IMR-90 (cell line): ENCODE results near the gene PRL. TPM values are rescaled to one million over a fixed set of nuclear protein-coding genes. Genes with fewer than 3 reads are reported as not detected.

ENCODE experiments used
- ATAC-seq: fragments of 200-7000 bp; cut with Tn5 transposase; 2 replicates; pipeline ENCODE4 v1.9.1; 2020; ENCODE audit warnings: low read depth, mild to moderate bottlenecking, moderate library complexity
- BruUV-seq: library from RNA; stranded (reverse); fragments of 400-500 nt; replicated peaks from 2 replicates; lab custom pipeline; 2021; lab: Mats Ljungman, UMichigan
- CTCF ChIA-PET: fragments of 300-600 bp; formaldehyde crosslinking; extraction: SDS; loops from one replicate; lab custom pipeline; 2021; ENCODE audit warnings: antibody characterized with exemption; lab: Yijun Ruan, JAX
- POLR2A ChIA-PET: fragments of 300-600 bp; sonication (Branson Sonifier 250); formaldehyde crosslinking; loops from one replicate; lab custom pipeline; 2022; ENCODE audit warnings: antibody characterized with exemption; ENCODE audit not compliant: unreplicated experiment; lab: Charles Lee
- DNase-seq: peaks from one replicate; pipeline ENCODE4 v3.0.0; 2013
- H2AFZ ChIP-seq: replicated peaks from 2 replicates; pipeline ENCODE3; 2013; ENCODE audit warnings: low read length, mild to moderate bottlenecking; ENCODE audit not compliant: poor library complexity
- H2AK5ac ChIP-seq: 2 replicates; pipeline ENCODE4 v1.6.1; 2013; ENCODE audit warnings: low read depth, low read length, inconsistent platforms
- H2AK9ac ChIP-seq: replicated peaks from 2 replicates; pipeline ENCODE3; 2013; ENCODE audit warnings: mild to moderate bottlenecking, low read depth, low read length, moderate library complexity; ENCODE audit not compliant: poor library complexity
- H2BK120ac ChIP-seq: 2 replicates; pipeline ENCODE4 v1.6.1; 2013; ENCODE audit warnings: low read depth, low read length, inconsistent platforms
- H2BK15ac ChIP-seq: 3 replicates; pipeline ENCODE4 v1.6.1; 2013; ENCODE audit warnings: low read depth, low read length, inconsistent platforms
- H2BK20ac ChIP-seq: 2 replicates; pipeline ENCODE4 v1.6.1; 2013; ENCODE audit warnings: low read depth, mild to moderate bottlenecking, inconsistent platforms, low read length, moderate library complexity
- H2BK5ac ChIP-seq: 2 replicates; pipeline ENCODE4 v1.6.1; 2013; ENCODE audit warnings: mild to moderate bottlenecking, low read depth, low read length, inconsistent platforms; ENCODE audit not compliant: poor library complexity, severe bottlenecking
- H3K14ac ChIP-seq: replicated peaks from 2 replicates; pipeline ENCODE4 v1.6.1; 2013; ENCODE audit warnings: low read depth, low read length, inconsistent platforms
- H3K18ac ChIP-seq: 2 replicates; pipeline ENCODE4 v1.6.1; 2013; ENCODE audit warnings: low read depth, low read length, control low read depth
- H3K23ac ChIP-seq: 2 replicates; pipeline ENCODE4 v1.6.1; 2013; ENCODE audit warnings: low read depth, low read length, inconsistent platforms
- H3K27ac ChIP-seq: 2 replicates; pipeline ENCODE4 v1.5.1; 2013; ENCODE audit warnings: mild to moderate bottlenecking, control low read depth, low read length; ENCODE audit not compliant: insufficient read depth
- H3K27me3 ChIP-seq: 2 replicates; pipeline ENCODE4 v1.6.1; 2013; ENCODE audit warnings: low read length; ENCODE audit not compliant: control insufficient read depth, insufficient read depth
- H3K36me3 ChIP-seq: 2 replicates; pipeline ENCODE4 v1.6.1; 2013; ENCODE audit warnings: low read length, mixed read lengths; ENCODE audit not compliant: control insufficient read depth, insufficient read depth
- H3K4ac ChIP-seq: 2 replicates; pipeline ENCODE4 v1.6.1; 2013; ENCODE audit warnings: low read depth, low read length, inconsistent platforms
- H3K4me1 ChIP-seq: 2 replicates; pipeline ENCODE4 v1.6.1; 2013; ENCODE audit warnings: low read length, mixed read lengths; ENCODE audit not compliant: control insufficient read depth, insufficient read depth
- H3K4me2 ChIP-seq: 2 replicates; pipeline ENCODE4 v1.6.1; 2013; ENCODE audit warnings: low read depth, mild to moderate bottlenecking, control low read depth, low read length, moderate library complexity
- H3K4me3 ChIP-seq: 2 replicates; pipeline ENCODE4 v1.5.1; 2013; ENCODE audit warnings: low read depth, mild to moderate bottlenecking, control low read depth, low read length, moderate library complexity; ENCODE audit not compliant: insufficient read depth
- H3K56ac ChIP-seq: 2 replicates; pipeline ENCODE4 v1.6.1; 2013; ENCODE audit warnings: low read length, inconsistent platforms; ENCODE audit not compliant: insufficient read depth; ENCODE audit errors: extremely low read depth
- H3K79me1 ChIP-seq, 2 experiments: 2 replicates each; pipeline ENCODE4 v1.6.1; 2013; ENCODE audit warnings: low read length in 2 of 2, inconsistent platforms in 1 of 2, low read depth in 1 of 2
- H3K9ac ChIP-seq: 2 replicates; pipeline ENCODE4 v1.6.1; 2013; ENCODE audit warnings: low read depth, low read length, control low read depth
- H3K9me1 ChIP-seq: 2 replicates; pipeline ENCODE4 v1.6.1; 2013; ENCODE audit warnings: low read length, inconsistent platforms; ENCODE audit not compliant: insufficient read depth
- H3K9me3 ChIP-seq: 2 replicates; pipeline ENCODE4 v1.6.1; 2013; ENCODE audit warnings: low read length; ENCODE audit not compliant: control insufficient read depth, insufficient read depth
- H4K20me1 ChIP-seq: 2 replicates; pipeline ENCODE4 v1.6.1; 2013; ENCODE audit warnings: low read length, inconsistent platforms; ENCODE audit not compliant: insufficient read depth
- H4K5ac ChIP-seq: 2 replicates; pipeline ENCODE4 v1.6.1; 2013; ENCODE audit warnings: mild to moderate bottlenecking, low read depth, low read length, control low read depth
- H4K8ac ChIP-seq, 2 experiments: 2 replicates each; pipeline ENCODE4 v1.6.1; 2013; ENCODE audit warnings: low read depth in 2 of 2, low read length in 2 of 2, control low read depth in 1 of 2, inconsistent platforms in 1 of 2
- H4K91ac ChIP-seq: 2 replicates; pipeline ENCODE4 v1.6.1; 2013; ENCODE audit warnings: low read depth, low read length, inconsistent platforms; ENCODE audit not compliant: insufficient read depth
- MAZ ChIP-seq: IDR thresholded peaks from 2 replicates; pipeline ENCODE4 v1.6.1; 2012; ENCODE audit warnings: low read depth, mild to moderate bottlenecking, low read length, improper control_type of control experiment, moderate library complexity, borderline replicate concordance
- NFE2L2 ChIP-seq: fragments of 150-350 bp; IDR thresholded peaks from 2 replicates; pipeline ENCODE4 v1.6.1; 2016; ENCODE audit warnings: low read depth, mild to moderate bottlenecking, low read length
- POLR2A ChIP-seq: IDR thresholded peaks from 2 replicates; pipeline ENCODE4 v1.6.1; 2012; ENCODE audit warnings: mild to moderate bottlenecking, low read depth, low read length
- RCOR1 ChIP-seq: IDR thresholded peaks from 2 replicates; pipeline ENCODE4 v1.6.1; 2012; ENCODE audit warnings: mild to moderate bottlenecking, low read length, improper control_type of control experiment; ENCODE audit not compliant: insufficient replicate concordance
- WGBS, 2 experiments: methylation state at CpG; one replicate each; pipeline versions ENCODE4 v1.1.5 to v1.1.7; 2013; ENCODE audit warnings: missing lambda C conversion rate in 2 of 2; ENCODE audit not compliant: insufficient read length in 1 of 2; ENCODE audit errors: extremely low coverage in 2 of 2; 5-methylcytosine and 5-hydroxymethylcytosine counted together
- dilution Hi-C: fragments of 300-500 bp; cut with HindIII; formaldehyde crosslinking; loops from one replicate; pipeline ENCODE4 v1.14.3; 2018; ENCODE audit warnings: low sequenced_read_pairs; ENCODE audit not compliant: unreplicated experiment
- in situ Hi-C: fragments of 300-500 bp; cut with MboI; formaldehyde crosslinking; loops from 3 replicates; pipeline ENCODE4 v1.14.3; 2019; ENCODE audit warnings: low sequenced_read_pairs, inconsistent platforms, mixed read lengths
- intact Hi-C: fragments of 100-400 bp; cut with micrococcal nuclease; formaldehyde crosslinking; loops from 2 replicates; pipeline ENCODE4 v1.10.0; 2022
- polyA plus RNA-seq, 3 experiments: library from polyadenylated mRNA; depleted of rRNA; stranded (reverse); fragments of >200 nt; gene quantifications; 2 replicates each; pipeline ENCODE4 v1.2.3, GENCODE V29; 2012; ENCODE audit warnings: low replicate concordance in 1 of 3
- total RNA-seq: library from RNA; depleted of rRNA; stranded (reverse); fragments of >200 nt; gene quantifications from 2 replicates; pipeline ENCODE4 v1.2.3, GENCODE V29; 2012
- TF ChIP-seq, protein P1 (sequence below): fragments of 150-350 bp; IDR thresholded peaks from 2 replicates; pipeline ENCODE4 v1.6.1; 2016; ENCODE audit warnings: low read depth, mild to moderate bottlenecking, low read length, moderate library complexity, borderline replicate concordance

The PRL gene
- total and polyA plus RNA-seq, 2 of the 4 experiments (the other 2 are of a cell fraction), result not detected

DNA sequence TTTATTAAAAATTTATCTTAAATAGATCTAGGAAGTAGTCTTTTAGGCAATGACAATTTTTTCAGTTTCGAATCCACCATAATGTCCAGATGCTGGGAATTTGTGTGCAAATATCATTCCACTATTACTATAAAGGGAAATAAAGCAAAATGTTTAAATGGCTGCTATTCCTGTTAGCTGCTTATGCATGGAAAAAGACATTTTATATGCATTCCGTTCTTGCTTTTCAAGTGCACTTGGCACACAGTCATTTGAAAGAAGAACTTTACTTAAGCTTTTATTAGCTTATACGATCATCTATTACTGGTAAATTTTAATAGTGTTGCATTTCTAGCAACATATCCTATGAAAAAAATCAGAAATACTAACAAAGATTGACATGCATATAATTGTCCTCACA lies 42.0 kb downstream of the PRL start:
- ChIA-PET POLR2A (no interaction called here), CTCF (interaction anchor here (1.5 kb wide), 1 partner anchor 14 kb away, joined by 3 read pairs; no protein-coding TSS in a partner anchor)
- Histone ChIP-seq H2BK5ac (no peak overlapping the region), H3K27me3 (no peaks in the 10 kb centered on the region), H3K23ac (no peak overlapping the region), H3K14ac (no peak overlapping the region), H3K9me3 (peaks cover 3% of the 10 kb centered on the region), H2BK15ac (no peak overlapping the region), H2AK5ac (no peak overlapping the region), H3K9ac (no peak overlapping the region), H4K20me1 (no peaks in the 10 kb centered on the region), H3K79me1 (no peaks in the 10 kb centered on the region), H3K9me1 (no peaks in the 10 kb centered on the region; the same call in 1 of the 2 replicates), H4K5ac (no peak overlapping the region), H3K56ac (no peak overlapping the region), H2AK9ac (no peak overlapping the region), H2AFZ (no peak overlapping the region), H3K27ac (no peak overlapping the region), H3K4me3 (no peak overlapping the region), H4K8ac (no peak overlapping the region), H3K4me1 (peaks cover 7% of the 10 kb centered on the region), H2BK20ac (no peak overlapping the region), H3K4ac (no peak overlapping the region), H3K18ac (no peak overlapping the region), H2BK120ac (no peak overlapping the region), H3K4me2 (no peak overlapping the region), H3K36me3 (no peaks in the 10 kb centered on the region), H4K91ac (no peak overlapping the region)
- no TSS peak for BruUV-seq
- dilution Hi-C loops, result no loop called here
- in situ Hi-C loops, result no loop called here
- intact Hi-C loops, result no loop called here
- WGBS, 2 experiments, result no CpG with 5 or more reads among the region's 3 CpGs
- TF ChIP-seq, protein P1, sequence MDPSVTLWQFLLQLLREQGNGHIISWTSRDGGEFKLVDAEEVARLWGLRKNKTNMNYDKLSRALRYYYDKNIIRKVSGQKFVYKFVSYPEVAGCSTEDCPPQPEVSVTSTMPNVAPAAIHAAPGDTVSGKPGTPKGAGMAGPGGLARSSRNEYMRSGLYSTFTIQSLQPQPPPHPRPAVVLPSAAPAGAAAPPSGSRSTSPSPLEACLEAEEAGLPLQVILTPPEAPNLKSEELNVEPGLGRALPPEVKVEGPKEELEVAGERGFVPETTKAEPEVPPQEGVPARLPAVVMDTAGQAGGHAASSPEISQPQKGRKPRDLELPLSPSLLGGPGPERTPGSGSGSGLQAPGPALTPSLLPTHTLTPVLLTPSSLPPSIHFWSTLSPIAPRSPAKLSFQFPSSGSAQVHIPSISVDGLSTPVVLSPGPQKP, result no peak
- no peak for TF ChIP-seq RCOR1
- TF ChIP-seq NFE2L2, result no peak
- no peak for TF ChIP-seq POLR2A
- TF ChIP-seq MAZ, result no peak
- DNase-seq (no peak), ATAC-seq (no peak)
